HCT116 (cell line): ENCODE measurements around the gene BHMT. TPM values are rescaled to one million over a fixed set of nuclear protein-coding genes. Genes with fewer than 3 reads are reported as not detected.
"Not testable (repeated sequence)": the region's sequence is repeated elsewhere in the genome, so short reads cannot be mapped to it uniquely, and the experiment has no call there.

Source experiments
- ATAC-seq: fragments of 200-7000 bp; cut with Tn5 transposase; 2 replicates; pipeline ENCODE4 v1.9.1; 2020; ENCODE audit warnings: mild to moderate bottlenecking, moderate library complexity
- BruUV-seq: library from RNA; stranded (reverse); fragments of 400-500 nt; replicated peaks from 2 replicates; lab custom pipeline; 2021; lab: Mats Ljungman, UMichigan
- CTCF ChIA-PET: fragments of 300-600 bp; sonication (Branson Sonifier 250); formaldehyde crosslinking; loops from one replicate; lab custom pipeline; 2021; ENCODE audit warnings: antibody characterized with exemption; lab: Charles Lee
- POLR2A ChIA-PET: fragments of 300-600, 350-600 bp; sonication (Branson Sonifier 250); formaldehyde crosslinking; loops from one replicate; lab custom pipeline; 2021; ENCODE audit warnings: antibody characterized with exemption; lab: Charles Lee
- RAD21 ChIA-PET, 2 experiments: fragments of 300-600 bp; sonication (Branson Sonifier 250); formaldehyde crosslinking; loops; one replicate each; lab custom pipeline; 2023; ENCODE audit warnings: low total read pairs in 2 of 2; ENCODE audit not compliant: uncharacterized antibody in 2 of 2, unreplicated experiment in 2 of 2, low non-redundant PET in 1 of 2; lab: Charles Lee
- DNase-seq: peaks from one replicate; pipeline ENCODE4 v3.0.0-alpha.2; 2010; ENCODE audit warnings: low read depth, low spot score
- H2AFZ ChIP-seq: fragments of 200-600 bp; shearing (Covaris generic), sonication (generic); 2 replicates; pipeline ENCODE4 v1.6.1; 2017; ENCODE audit warnings: low read depth, mixed run types, mixed read lengths, antibody characterized with exemption, low read length; ENCODE audit not compliant: poor library complexity, severe bottlenecking
- H3K27ac ChIP-seq: 2 replicates; pipeline ENCODE4 v1.5.1; 2012; ENCODE audit warnings: low read depth, low read length
- H3K27me3 ChIP-seq: fragments of 200-600 bp; sonication (generic); 2 replicates; pipeline ENCODE4 v1.6.1; 2016; ENCODE audit warnings: mixed run types, low read length, mixed read lengths; ENCODE audit not compliant: insufficient read depth
- H3K36me3 ChIP-seq, 2 experiments: fragments of 200-500 bp in 1 of 2; fragments of 200-600 bp in 1 of 2; sonication (Bioruptor generic) in 1 of 2; sonication (generic) in 1 of 2; 2 replicates each; pipeline versions ENCODE4 v1.5.1 to v1.6.1; 2014 to 2016; ENCODE audit warnings: low read length in 2 of 2, inconsistent platforms in 1 of 2, mixed read lengths in 1 of 2, mixed run types in 1 of 2; ENCODE audit not compliant: insufficient read depth in 2 of 2, control insufficient read depth in 1 of 2
- H3K4me1 ChIP-seq, 2 experiments: fragments of 200-600 bp in 1 of 2; sonication (generic) in 1 of 2; 2 replicates each; pipeline versions ENCODE4 v1.5.1 to v1.6.1; 2012 to 2017; ENCODE audit warnings: low read length in 2 of 2, inconsistent platforms in 1 of 2, mild to moderate bottlenecking in 1 of 2, mixed read lengths in 1 of 2, mixed run types in 1 of 2, moderate library complexity in 1 of 2; ENCODE audit not compliant: insufficient read depth in 2 of 2, control insufficient read depth in 1 of 2
- H3K4me2 ChIP-seq: fragments of 200-600 bp; sonication (generic); 2 replicates; pipeline ENCODE4 v1.6.1; 2017; ENCODE audit warnings: mixed run types, low read length, mixed read lengths
- H3K4me3 ChIP-seq, 2 experiments: fragments of 200-600 bp in 1 of 2; sonication (generic) in 1 of 2; replicated peaks in 1 of 2; 2 replicates each; pipeline ENCODE4 v1.5.1; 2011 to 2016; ENCODE audit warnings: low read length in 2 of 2, control low read depth in 1 of 2, low read depth in 1 of 2, mild to moderate bottlenecking in 1 of 2, mixed read lengths in 1 of 2, mixed run types in 1 of 2
- H3K79me2 ChIP-seq: fragments of 200-600 bp; sonication (generic); 2 replicates; pipeline ENCODE4 v1.6.1; 2017; ENCODE audit warnings: mild to moderate bottlenecking, mixed run types, low read length, moderate library complexity, mixed read lengths; ENCODE audit not compliant: insufficient read depth
- H3K9ac ChIP-seq: fragments of 200-600 bp; sonication (generic); 2 replicates; pipeline ENCODE4 v1.6.1; 2016; ENCODE audit warnings: low read length, mixed read lengths
- H3K9me2 ChIP-seq: fragments of 200-600 bp; sonication (generic), shearing (Covaris generic); 2 replicates; pipeline ENCODE4 v1.6.1; 2017; ENCODE audit warnings: mixed run types, mild to moderate bottlenecking, moderate library complexity; ENCODE audit not compliant: insufficient read depth
- H3K9me3 ChIP-seq, 2 experiments: fragments of 200-500 bp in 1 of 2; fragments of 200-600 bp in 1 of 2; sonication (Bioruptor generic) in 1 of 2; sonication (generic) in 1 of 2; 2 replicates each; pipeline ENCODE4 v1.6.1; 2014 to 2017; ENCODE audit warnings: low read length in 2 of 2, mixed read lengths in 2 of 2, inconsistent platforms in 1 of 2, low read depth in 1 of 2, mild to moderate bottlenecking in 1 of 2, mixed run types in 1 of 2, moderate library complexity in 1 of 2; ENCODE audit not compliant: control insufficient read depth in 1 of 2, insufficient read depth in 1 of 2
- H4K20me1 ChIP-seq: fragments of 200-600 bp; sonication (generic), shearing (Covaris generic); 2 replicates; pipeline ENCODE4 v1.6.1; 2017; ENCODE audit warnings: mixed run types, mild to moderate bottlenecking, moderate library complexity; ENCODE audit not compliant: insufficient read depth
- ELF1 ChIP-seq: IDR thresholded peaks from 2 replicates; pipeline ENCODE4 v1.6.1; 2012; ENCODE audit warnings: low read depth, borderline replicate concordance
- EZH2phosphoT487 ChIP-seq: fragments of 200-600 bp; IDR thresholded peaks from 2 replicates; pipeline ENCODE4 v1.6.1; 2018; ENCODE audit warnings: antibody characterized with exemption, borderline replicate concordance
- TCF7L2 ChIP-seq: IDR thresholded peaks from 2 replicates; pipeline ENCODE4 v1.7.0; 2011; ENCODE audit warnings: borderline replicate concordance, inconsistent platforms; ENCODE audit not compliant: insufficient read depth, insufficient read length; ENCODE audit errors: extremely low read depth
- YY1 ChIP-seq: IDR thresholded peaks from 2 replicates; pipeline ENCODE4 v1.6.1; 2011; ENCODE audit warnings: low read length, low read depth, moderate library complexity, mild to moderate bottlenecking; ENCODE audit not compliant: insufficient replicate concordance; ENCODE audit errors: extremely low read depth
- intact Hi-C: fragments of 100-400 bp; cut with micrococcal nuclease; formaldehyde crosslinking; loops from 2 replicates; pipeline ENCODE4 v1.10.0; 2022
- total RNA-seq: library from RNA; stranded (reverse); gene quantifications from one replicate; pipeline ENCODE4 v1.2.1, GENCODE V29; 2021; ENCODE audit not compliant: unreplicated experiment
- TF ChIP-seq, protein P1 (sequence below): IDR thresholded peaks from 2 replicates; pipeline ENCODE4 v1.6.1; 2012

BHMT gene
- total RNA-seq, 1 experiment from 2014 or later, result 0.44 TPM

DNA sequence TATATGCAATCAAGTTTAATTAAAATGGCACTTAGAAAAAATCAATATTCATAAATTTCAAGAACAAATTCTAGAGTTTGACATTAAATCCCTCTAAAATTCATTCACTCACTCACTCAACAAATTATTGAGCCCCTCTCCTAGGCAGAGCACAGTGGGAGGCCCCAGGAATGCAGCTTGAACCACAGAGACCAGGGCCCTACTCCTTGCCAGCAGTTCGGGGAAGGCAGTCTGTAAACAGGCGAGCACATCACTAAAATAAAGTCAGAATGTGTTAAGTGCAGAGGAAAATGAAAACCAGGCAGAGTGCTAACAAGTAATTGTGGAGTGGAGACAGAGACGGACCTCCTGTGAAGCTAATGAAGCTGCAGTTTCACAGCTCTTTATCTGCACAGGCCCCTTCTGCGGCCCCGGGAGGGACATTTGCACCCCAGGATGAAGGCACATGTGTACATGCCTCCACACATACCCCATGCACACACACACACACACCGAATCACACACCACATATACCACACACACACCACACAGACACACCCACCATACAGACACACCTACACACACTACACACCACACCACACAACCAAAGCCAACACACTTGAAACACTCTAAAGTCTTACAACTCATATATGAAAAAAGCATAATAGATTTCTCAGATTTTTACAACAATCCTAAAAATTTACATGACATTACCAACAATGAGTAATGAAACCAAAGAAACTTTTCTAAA lies 40.5 kb downstream of the BHMT start (continued):
- TF ChIP-seq TCF7L2, result no peak
- TF ChIP-seq YY1, result no peak
- no peak for TF ChIP-seq EZH2phosphoT487
- TF ChIP-seq, protein P1, sequence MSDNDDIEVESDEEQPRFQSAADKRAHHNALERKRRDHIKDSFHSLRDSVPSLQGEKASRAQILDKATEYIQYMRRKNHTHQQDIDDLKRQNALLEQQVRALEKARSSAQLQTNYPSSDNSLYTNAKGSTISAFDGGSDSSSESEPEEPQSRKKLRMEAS, result no peak

DNA sequence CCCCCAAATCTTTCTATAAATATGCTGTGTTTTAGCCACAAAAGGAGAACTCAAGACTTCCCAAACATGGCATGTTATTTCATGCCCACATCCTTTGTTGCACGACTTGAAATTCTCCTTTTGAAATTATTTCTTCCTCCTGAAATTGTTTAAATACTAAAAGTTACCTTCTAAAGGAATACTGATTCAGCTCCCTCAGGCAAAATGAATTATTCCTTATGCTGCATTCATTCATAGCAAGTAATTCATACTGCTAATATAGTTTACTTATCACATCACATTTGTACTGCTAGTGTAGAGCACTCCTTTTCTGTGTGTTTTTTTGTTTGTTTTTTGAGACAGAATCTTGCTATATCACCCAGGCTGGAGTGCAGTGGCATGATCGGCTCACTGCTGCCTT lies 45.7 kb downstream of the BHMT start:
- Histone ChIP-seq H3K27ac (no peak overlapping the region), H3K27me3 (no peaks in the 10 kb centered on the region), H3K9me3 (no peaks in the 10 kb centered on the region), H3K4me1 (no peaks in the 10 kb centered on the region), H3K36me3 (no peaks in the 10 kb centered on the region), H3K9ac (no peak overlapping the region), H3K9me2 (no peaks in the 10 kb centered on the region), H3K4me3 (no peak overlapping the region), H2AFZ (no peak overlapping the region), H3K4me2 (no peak overlapping the region), H4K20me1 (no peaks in the 10 kb centered on the region), H3K79me2 (no peaks in the 10 kb centered on the region)
- RAD21 ChIA-PET, result no interaction called here
- no peak for TF ChIP-seq ELF1
- POLR2A ChIA-PET, result no interaction called here
- ATAC-seq, result no peak
- CTCF ChIA-PET, result no interaction called here
- no peak for DNase-seq
- intact Hi-C loops, result no loop called here
- BruUV-seq, result no TSS peak

DNA sequence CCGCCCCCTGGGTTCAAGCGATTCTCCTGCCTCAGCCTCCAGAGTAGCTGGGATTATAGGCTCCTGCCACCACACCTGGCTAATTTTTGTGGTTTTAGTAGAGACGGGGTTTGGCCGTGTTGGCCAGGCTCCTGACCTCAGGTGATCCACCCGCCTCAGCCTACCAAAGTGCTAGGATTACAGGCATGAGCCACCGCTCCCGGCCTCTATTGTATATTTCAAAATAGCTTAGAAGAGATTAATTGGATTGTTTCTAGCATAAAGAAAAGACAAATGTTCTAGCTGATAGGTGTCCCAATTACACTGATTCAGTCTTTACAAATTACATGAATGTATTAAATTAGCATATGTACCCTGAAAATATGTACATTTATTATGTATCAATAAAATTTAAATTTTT lies 50.0 kb downstream of the BHMT start:
- H3K27me3 ChIP-seq, H3K9me3 ChIP-seq, BruUV-seq, H2AFZ ChIP-seq, DNase-seq, H3K4me1 ChIP-seq, intact Hi-C loops, H3K27ac ChIP-seq, CTCF ChIA-PET, RAD21 ChIA-PET, H3K4me2 ChIP-seq, H3K79me2 ChIP-seq, H3K36me3 ChIP-seq, POLR2A ChIA-PET, ATAC-seq, H4K20me1 ChIP-seq, H3K4me3 ChIP-seq, H3K9me2 ChIP-seq, H3K9ac ChIP-seq: not testable (repeated sequence)
